ENCODE measurements around the gene AHSG.

GRCh38 chr3:186622651-186623310 lies 9.9 kb downstream of the AHSG start:
- TF ChIP-seq SUZ12 (IDR thresholded peaks at IDR 0.05) (no peak), FOXA1 (IDR thresholded peaks at IDR 0.05) (no peak), CTBP1 (IDR thresholded peaks at IDR 0.05; ENCODE audit: borderline replicate concordance) (no peak), BHLHE40 (IDR thresholded peaks at IDR 0.05; ENCODE audit: borderline replicate concordance) (no peak), FOXM1 (IDR thresholded peaks at IDR 0.05; ENCODE audit: borderline replicate concordance) (no peak), ZNF384 (IDR thresholded peaks at IDR 0.05) (no peak), HDGF (IDR thresholded peaks at IDR 0.05; ENCODE audit: borderline replicate concordance) (no peak), NFRKB (IDR thresholded peaks at IDR 0.05) (no peak), ARNT (IDR thresholded peaks at IDR 0.05) (no peak), SP1 (IDR thresholded peaks at IDR 0.05) (no peak), LEF1 (IDR thresholded peaks at IDR 0.05; ENCODE audit: borderline replicate concordance) (no peak), TARDBP (IDR thresholded peaks at IDR 0.05) (no peak), L3MBTL2 (conservative IDR thresholded peaks at IDR 0.05) (no peak)

Data from HEK293T (cell line).